Measurements from ENCODE around the gene SIX5.

DNA sequence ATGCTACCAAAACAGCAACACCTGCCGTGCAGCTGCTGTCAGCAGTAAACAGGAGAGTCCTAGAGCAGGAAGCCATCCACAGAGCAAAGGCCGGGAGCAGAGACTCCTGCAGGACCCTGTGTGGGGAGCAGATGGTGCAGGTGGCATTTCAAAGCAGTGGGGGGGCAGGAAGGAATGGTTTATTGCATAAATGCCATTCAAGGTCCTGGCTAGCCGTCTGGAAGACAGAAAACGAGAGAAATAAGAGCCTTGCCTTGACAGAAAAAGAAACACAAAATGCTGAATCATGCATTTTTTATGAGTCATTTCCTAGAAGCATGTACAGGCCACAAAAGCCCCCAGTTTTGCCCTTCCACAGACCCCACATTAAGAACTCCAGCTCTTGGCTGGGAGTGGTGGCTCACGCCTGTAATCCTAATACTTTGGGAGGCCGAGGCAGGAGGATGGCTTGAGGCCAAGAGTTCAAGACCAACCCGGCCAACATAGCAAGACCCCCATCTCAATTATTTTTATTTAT is 40.6 kb upstream of the SIX5 start:
- no peak for TF ChIP-seq EZH2phosphoT487 (IDR thresholded peaks at IDR 0.05; ENCODE audit: borderline replicate concordance, low read depth, low read length)
- TF ChIP-seq, protein P1, sequence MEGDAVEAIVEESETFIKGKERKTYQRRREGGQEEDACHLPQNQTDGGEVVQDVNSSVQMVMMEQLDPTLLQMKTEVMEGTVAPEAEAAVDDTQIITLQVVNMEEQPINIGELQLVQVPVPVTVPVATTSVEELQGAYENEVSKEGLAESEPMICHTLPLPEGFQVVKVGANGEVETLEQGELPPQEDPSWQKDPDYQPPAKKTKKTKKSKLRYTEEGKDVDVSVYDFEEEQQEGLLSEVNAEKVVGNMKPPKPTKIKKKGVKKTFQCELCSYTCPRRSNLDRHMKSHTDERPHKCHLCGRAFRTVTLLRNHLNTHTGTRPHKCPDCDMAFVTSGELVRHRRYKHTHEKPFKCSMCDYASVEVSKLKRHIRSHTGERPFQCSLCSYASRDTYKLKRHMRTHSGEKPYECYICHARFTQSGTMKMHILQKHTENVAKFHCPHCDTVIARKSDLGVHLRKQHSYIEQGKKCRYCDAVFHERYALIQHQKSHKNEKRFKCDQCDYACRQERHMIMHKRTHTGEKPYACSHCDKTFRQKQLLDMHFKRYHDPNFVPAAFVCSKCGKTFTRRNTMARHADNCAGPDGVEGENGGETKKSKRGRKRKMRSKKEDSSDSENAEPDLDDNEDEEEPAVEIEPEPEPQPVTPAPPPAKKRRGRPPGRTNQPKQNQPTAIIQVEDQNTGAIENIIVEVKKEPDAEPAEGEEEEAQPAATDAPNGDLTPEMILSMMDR (conservative IDR thresholded peaks at IDR 0.05; ENCODE audit: low read length): no peak
